GM12801 (cell line): ENCODE results near the gene DACH1.

Experiments
- TF ChIP-seq, protein P1 (sequence below): IDR thresholded peaks from one replicate; pipeline ENCODE4 v1.5.1; 2011; ENCODE audit warnings: control low read depth; ENCODE audit not compliant: insufficient read length; ENCODE audit errors: extremely low read depth

The DACH1 gene

GRCh38 chr13:71619096-71619495 is 247.9 kb downstream of the DACH1 start:
- TF ChIP-seq, protein P1, sequence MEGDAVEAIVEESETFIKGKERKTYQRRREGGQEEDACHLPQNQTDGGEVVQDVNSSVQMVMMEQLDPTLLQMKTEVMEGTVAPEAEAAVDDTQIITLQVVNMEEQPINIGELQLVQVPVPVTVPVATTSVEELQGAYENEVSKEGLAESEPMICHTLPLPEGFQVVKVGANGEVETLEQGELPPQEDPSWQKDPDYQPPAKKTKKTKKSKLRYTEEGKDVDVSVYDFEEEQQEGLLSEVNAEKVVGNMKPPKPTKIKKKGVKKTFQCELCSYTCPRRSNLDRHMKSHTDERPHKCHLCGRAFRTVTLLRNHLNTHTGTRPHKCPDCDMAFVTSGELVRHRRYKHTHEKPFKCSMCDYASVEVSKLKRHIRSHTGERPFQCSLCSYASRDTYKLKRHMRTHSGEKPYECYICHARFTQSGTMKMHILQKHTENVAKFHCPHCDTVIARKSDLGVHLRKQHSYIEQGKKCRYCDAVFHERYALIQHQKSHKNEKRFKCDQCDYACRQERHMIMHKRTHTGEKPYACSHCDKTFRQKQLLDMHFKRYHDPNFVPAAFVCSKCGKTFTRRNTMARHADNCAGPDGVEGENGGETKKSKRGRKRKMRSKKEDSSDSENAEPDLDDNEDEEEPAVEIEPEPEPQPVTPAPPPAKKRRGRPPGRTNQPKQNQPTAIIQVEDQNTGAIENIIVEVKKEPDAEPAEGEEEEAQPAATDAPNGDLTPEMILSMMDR = no peak

- TF ChIP-seq, protein P1 = no peak
These were observed 248.8 kb downstream of the DACH1 start for GRCh38 chr13:71618159-71618558.

- TF ChIP-seq, protein P1 = no peak
These were observed 249.7 kb downstream of the DACH1 start for GRCh38 chr13:71617265-71617664.

DNA sequence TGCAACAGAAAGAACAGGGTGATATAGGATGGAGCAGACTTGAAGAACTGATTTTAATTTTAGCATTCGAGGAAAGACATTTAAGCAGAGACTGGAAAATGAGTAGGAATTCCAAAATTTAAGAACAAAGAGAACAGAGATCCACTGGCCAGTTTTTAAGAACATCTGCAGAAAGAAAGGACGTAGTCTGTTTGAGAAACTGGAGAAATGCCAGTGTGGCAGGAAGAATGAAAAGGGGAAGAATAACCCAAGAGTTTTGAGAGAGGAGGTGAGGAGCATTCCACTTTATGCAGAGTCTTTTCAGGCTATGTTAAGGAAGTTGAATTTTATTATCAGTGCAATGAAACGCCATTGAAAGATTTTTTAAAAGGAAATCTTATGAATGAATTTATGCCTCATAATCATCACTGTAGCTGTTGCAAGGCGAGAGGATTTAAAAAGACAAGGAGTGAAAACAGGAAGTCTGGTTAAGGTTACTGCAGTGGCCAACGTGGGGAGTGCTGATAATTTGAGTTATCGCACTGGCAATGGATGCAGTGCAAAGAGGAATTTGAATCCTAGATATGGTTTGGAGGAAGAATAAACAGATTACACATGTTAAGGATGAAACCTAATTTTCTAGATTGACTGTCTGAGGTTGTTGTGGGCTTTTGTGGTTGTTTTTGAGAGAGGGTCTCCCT is 253.8 kb downstream of the DACH1 start:
- TF ChIP-seq, protein P1 = no peak

DNA sequence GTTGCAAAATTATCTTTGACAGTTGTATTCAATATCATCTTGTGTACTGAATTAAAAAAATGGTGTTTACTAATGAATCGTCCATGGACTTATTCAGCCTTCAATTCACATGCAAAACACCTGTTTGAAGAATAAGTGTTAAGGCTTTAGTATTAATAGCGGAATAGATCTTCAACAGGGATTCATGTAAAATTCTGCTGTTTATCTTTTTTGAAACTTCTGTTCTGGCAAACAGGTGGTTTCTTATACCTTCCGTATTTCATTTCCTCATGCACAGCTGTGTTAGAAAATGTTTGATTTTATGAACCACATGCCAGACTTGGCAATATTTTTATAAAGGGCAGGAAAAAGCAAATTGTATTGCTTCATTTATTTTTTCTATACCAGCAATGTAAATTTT is 255.7 kb downstream of the DACH1 start:
- TF ChIP-seq, protein P1 = no peak

- TF ChIP-seq, protein P1 = no peak
These were observed 256.1 kb downstream of the DACH1 start for GRCh38 chr13:71610876-71611275.

DNA sequence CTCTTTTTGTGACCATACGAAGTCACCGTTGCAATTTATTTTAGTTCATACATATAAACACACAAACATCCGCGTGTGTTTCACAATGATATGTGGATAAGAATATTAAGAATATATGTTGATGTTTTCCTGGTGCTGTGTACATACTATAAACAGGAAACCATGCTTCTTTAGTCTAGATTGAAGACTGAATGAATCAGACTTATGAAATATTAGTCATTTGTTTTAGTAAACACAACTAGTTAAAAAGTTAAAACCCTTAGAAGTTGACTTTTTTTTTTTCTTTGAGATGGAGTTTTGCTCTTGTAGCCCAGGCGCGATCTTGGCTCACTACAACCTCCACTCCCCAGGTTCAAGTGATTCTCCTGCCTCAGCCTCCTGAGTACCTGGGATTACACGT is 257.7 kb downstream of the DACH1 start:
- TF ChIP-seq, protein P1 = no peak
